GM12878 (cell line): ENCODE measurements around the gene POGZ. TPM values are rescaled to one million over a fixed set of nuclear protein-coding genes. Genes with fewer than 3 reads are reported as not detected.

Experiments used
- ATAC-seq: fragments of 200-7000 bp; cut with Tn5 transposase; 3 replicates; pipeline ENCODE4 v1.9.1; 2020; ENCODE audit warnings: mild to moderate bottlenecking, moderate library complexity
- BruUV-seq: library from RNA; stranded (reverse); fragments of 400-500 nt; replicated peaks from 2 replicates; lab custom pipeline; 2021; lab: Mats Ljungman, UMichigan
- CTCF ChIA-PET: fragments of 300-600 bp; sonication (Branson Sonifier 250); formaldehyde crosslinking; extraction: SDS; loops from one replicate; lab custom pipeline; 2021; ENCODE audit warnings: inconsistent platforms; lab: Yijun Ruan, JAX
- POLR2A ChIA-PET: fragments of 350-600 bp; formaldehyde crosslinking; extraction: SDS; loops from one replicate; lab custom pipeline; 2021; ENCODE audit warnings: inconsistent platforms; lab: Charles Lee
- RAD21 ChIA-PET: fragments of 300-600 bp; sonication (Branson Sonifier 250); formaldehyde crosslinking; loops from one replicate; lab custom pipeline; 2023; ENCODE audit warnings: antibody characterized with exemption; ENCODE audit not compliant: unreplicated experiment; lab: Charles Lee
- SMC1A ChIA-PET: fragments of 300-600 bp; sonication (Branson Sonifier 250); formaldehyde crosslinking; loops from one replicate; lab custom pipeline; 2023; ENCODE audit not compliant: unreplicated experiment, uncharacterized antibody; lab: Charles Lee
- DNase-seq: peaks from one replicate; pipeline ENCODE4 v3.0.0-alpha.2; 2011; ENCODE audit warnings: low read depth, low spot score
- FAIRE-seq: peaks from 3 replicates; lab custom pipeline; 2011; peaks lifted over from hg19 to GRCh38; lab: Jason Lieb, UNC
- H2AFZ ChIP-seq: 2 replicates; pipeline ENCODE4 v1.6.0; 2011; ENCODE audit warnings: low read depth, low read length, control low read depth; ENCODE audit not compliant: control insufficient read depth
- H3K27ac ChIP-seq: 2 replicates; pipeline ENCODE4 v1.5.1; 2011; ENCODE audit warnings: control low read depth; ENCODE audit not compliant: control insufficient read depth, insufficient read depth
- H3K27me3 ChIP-seq, 2 experiments: replicated peaks in 1 of 2; 2 replicates each; pipeline versions ENCODE4 v1.6.0 to v1.6.1; 2011; ENCODE audit warnings: low read length in 1 of 2; ENCODE audit not compliant: control insufficient read depth in 2 of 2, insufficient read depth in 2 of 2
- H3K36me3 ChIP-seq, 2 experiments: 2 replicates each; pipeline ENCODE4 v1.5.1; 2011; ENCODE audit warnings: low read length in 1 of 2; ENCODE audit not compliant: control insufficient read depth in 2 of 2, insufficient read depth in 2 of 2
- H3K4me1 ChIP-seq: 2 replicates; pipeline ENCODE4 v1.6.1; 2011; ENCODE audit warnings: mild to moderate bottlenecking, low read length, moderate library complexity, mixed read lengths; ENCODE audit not compliant: control insufficient read depth, insufficient read depth
- H3K4me2 ChIP-seq: 2 replicates; pipeline ENCODE4 v1.6.0; 2011; ENCODE audit warnings: control low read depth; ENCODE audit not compliant: control insufficient read depth, insufficient read depth
- H3K4me3 ChIP-seq: fragments of 200-600 bp; sonication (generic); 2 replicates; pipeline ENCODE4 v1.5.1; 2016
- H3K79me2 ChIP-seq: 2 replicates; pipeline ENCODE4 v1.6.0; 2011; ENCODE audit warnings: low read length; ENCODE audit not compliant: control insufficient read depth, insufficient read depth
- H3K9ac ChIP-seq: 2 replicates; pipeline ENCODE4 v1.8.0; 2011; ENCODE audit warnings: low read length, control low read depth, mixed read lengths; ENCODE audit not compliant: control insufficient read depth, insufficient read depth
- H3K9me3 ChIP-seq: replicated peaks from 3 replicates; pipeline ENCODE4 v1.5.1; 2011; ENCODE audit warnings: mild to moderate bottlenecking, low read length; ENCODE audit not compliant: control insufficient read depth, insufficient read depth
- H4K20me1 ChIP-seq: 2 replicates; pipeline ENCODE4 v1.6.0; 2011; ENCODE audit not compliant: control insufficient read depth, insufficient read depth
- CBX3 ChIP-seq: fragments of 200-600 bp; sonication (generic); IDR thresholded peaks from 2 replicates; pipeline ENCODE4 v1.6.1; 2016; ENCODE audit warnings: low read depth, borderline replicate concordance
- POLR2A ChIP-seq: IDR thresholded peaks from 2 replicates; pipeline ENCODE4 v1.6.1; 2011; ENCODE audit warnings: low read depth, mild to moderate bottlenecking, low read length
- RFX5 ChIP-seq: IDR thresholded peaks from 2 replicates; pipeline ENCODE4 v1.6.1; 2011; ENCODE audit warnings: low read depth, low read length, improper control_type of control experiment
- WGBS: methylation state at CpG from one replicate; pipeline ENCODE4 v1.1.6; 2016; ENCODE audit warnings: low lambda C conversion rate; ENCODE audit not compliant: insufficient replicate concordance, insufficient coverage; ENCODE audit errors: missing lambda C conversion rate; 5-methylcytosine and 5-hydroxymethylcytosine counted together
- in situ Hi-C: fragments of 300-500 bp; cut with MboI; formaldehyde crosslinking; loops from 9 replicates; pipeline ENCODE4 v1.14.3; 2018; ENCODE audit warnings: mixed read lengths
- intact Hi-C: fragments of 100-400 bp; cut with micrococcal nuclease; formaldehyde crosslinking; loops from one replicate; pipeline ENCODE4 v1.14.2; 2022; ENCODE audit not compliant: unreplicated experiment
- polyA plus RNA-seq, 11 experiments: library from polyadenylated mRNA; depleted of rRNA in 4 of 11; unstranded in 6 of 11; stranded (reverse) in 5 of 11; fragments of >200 nt; fragmentation: Nextera tagmentation in 4 of 11; fragmentation: Illumina TruSeq in 1 of 11; extraction: Ambion mirVana in 4 of 11; extraction: Trizol in 1 of 11; gene quantifications; 1 replicate in 1 of 11; 2 replicates in 10 of 11; pipeline versions ENCODE4 v1.2.1 to v1.2.3, GENCODE V29; 2011 to 2016; ENCODE audit warnings: inconsistent platforms in 2 of 11, missing spikeins in 2 of 11, low read depth in 1 of 11
- total RNA-seq, 4 experiments: library from RNA; depleted of rRNA in 3 of 4; stranded (reverse); fragments of >200 nt in 3 of 4; fragmentation: Illumina TruSeq in 1 of 4; extraction: Trizol in 1 of 4; gene quantifications; 2 replicates each; pipeline versions ENCODE4 v1.2.1 to v1.2.3, GENCODE V29; 2013 to 2021
- TF ChIP-seq, protein P1 (sequence below): fragments of 450-650 bp; IDR thresholded peaks from 2 replicates; pipeline ENCODE4 v1.6.1; 2018; ENCODE audit warnings: borderline replicate concordance, mild to moderate bottlenecking; ENCODE audit not compliant: partially characterized antibody
- TF ChIP-seq, protein P2 (sequence below): fragments of 450-650 bp; formaldehyde crosslinking; IDR thresholded peaks from 2 replicates; pipeline ENCODE4 v1.4.0; 2020; ENCODE audit warnings: mild to moderate bottlenecking, moderate library complexity

The POGZ gene
- total and polyA plus RNA-seq, 10 of the 15 experiments (the other 5 are each of a cell fraction or from before 2014, with no cell fraction given) = 11.3 to 80.6 (median 35.8) TPM

DNA sequence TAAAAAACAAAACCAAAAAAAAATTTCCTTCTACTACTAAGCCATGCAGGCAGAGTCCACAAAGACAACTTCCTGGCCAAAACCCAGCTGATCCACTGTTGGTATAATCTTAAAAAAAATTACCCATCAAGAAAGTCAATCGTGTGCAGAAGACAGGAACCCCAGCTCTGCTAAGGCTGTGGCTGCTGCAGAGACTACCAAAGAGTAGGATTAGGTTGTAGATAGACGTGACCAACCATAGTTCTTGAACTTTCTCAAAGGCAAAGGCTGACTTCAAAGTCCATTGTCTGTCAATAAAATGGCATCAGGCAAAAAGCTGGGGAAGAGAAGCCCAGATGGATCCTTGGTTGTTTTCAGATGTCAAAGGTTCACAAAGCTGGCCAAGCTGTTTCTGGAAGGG lies 56.5 kb downstream of the POGZ start:
- no peak overlapping the region for H3K4me3 ChIP-seq
- peaks cover 12 to 53% of the 10 kb centered on the region in 2 experiments for H3K36me3 ChIP-seq
- no TSS peak for BruUV-seq
- no peaks in the 10 kb centered on the region for H3K9me3 ChIP-seq
- ChIA-PET RAD21 (interaction anchor here (1.2 kb wide), 1 partner anchor 62 kb away, joined by 3 read pairs; no protein-coding TSS in a partner anchor), CTCF (interaction anchor here (0.8 to 1.5 kb wide), 3 partner anchors 42 to 105 kb away, joined by 3 to 5 read pairs (median 4); no protein-coding TSS in a partner anchor), POLR2A (interaction anchor here (0.9 to 1.5 kb wide), 3 partner anchors 10 to 75 kb away, joined by 3 to 4 read pairs (median 4); no protein-coding TSS in a partner anchor), SMC1A (interaction anchor here (0.8 to 3.9 kb wide), 4 partner anchors 9 to 102 kb away, joined by 4 to 14 read pairs (median 8); no protein-coding TSS in a partner anchor)
- H3K4me2 ChIP-seq = no peak overlapping the region
- peaks cover 9% of the 10 kb centered on the region for H3K4me1 ChIP-seq
- H3K27ac ChIP-seq = no peak overlapping the region
- no peak overlapping the region for H2AFZ ChIP-seq
- H3K27me3 ChIP-seq = no peaks in the 10 kb centered on the region
- no peak overlapping the region for H3K9ac ChIP-seq
- peaks cover 5% of the 10 kb centered on the region; the same call in 1 of the 2 replicates for H4K20me1 ChIP-seq
- WGBS = 97% methylated on average over 2 of the region's 2 CpGs
- FAIRE-seq (no peak), ATAC-seq (no peak), DNase-seq (no peak)
- TF ChIP-seq, protein P1, sequence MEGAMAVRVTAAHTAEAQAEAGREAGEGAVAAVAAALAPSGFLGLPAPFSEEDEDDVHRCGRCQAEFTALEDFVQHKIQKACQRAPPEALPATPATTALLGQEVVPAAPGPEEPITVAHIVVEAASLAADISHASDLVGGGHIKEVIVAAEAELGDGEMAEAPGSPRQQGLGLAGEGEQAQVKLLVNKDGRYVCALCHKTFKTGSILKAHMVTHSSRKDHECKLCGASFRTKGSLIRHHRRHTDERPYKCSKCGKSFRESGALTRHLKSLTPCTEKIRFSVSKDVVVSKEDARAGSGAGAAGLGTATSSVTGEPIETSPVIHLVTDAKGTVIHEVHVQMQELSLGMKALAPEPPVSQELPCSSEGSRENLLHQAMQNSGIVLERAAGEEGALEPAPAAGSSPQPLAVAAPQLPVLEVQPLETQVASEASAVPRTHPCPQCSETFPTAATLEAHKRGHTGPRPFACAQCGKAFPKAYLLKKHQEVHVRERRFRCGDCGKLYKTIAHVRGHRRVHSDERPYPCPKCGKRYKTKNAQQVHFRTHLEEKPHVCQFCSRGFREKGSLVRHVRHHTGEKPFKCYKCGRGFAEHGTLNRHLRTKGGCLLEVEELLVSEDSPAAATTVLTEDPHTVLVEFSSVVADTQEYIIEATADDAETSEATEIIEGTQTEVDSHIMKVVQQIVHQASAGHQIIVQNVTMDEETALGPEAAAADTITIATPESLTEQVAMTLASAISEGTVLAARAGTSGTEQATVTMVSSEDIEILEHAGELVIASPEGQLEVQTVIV = no peak
- TF ChIP-seq POLR2A = peak; percentile 36
- intact Hi-C loops (loop anchor here (2.0 kb wide), 1 partner anchor 18 kb away; no protein-coding TSS in a partner anchor), in situ Hi-C loops (no loop called here)
- peaks cover 22% of the 10 kb centered on the region for H3K79me2 ChIP-seq

DNA sequence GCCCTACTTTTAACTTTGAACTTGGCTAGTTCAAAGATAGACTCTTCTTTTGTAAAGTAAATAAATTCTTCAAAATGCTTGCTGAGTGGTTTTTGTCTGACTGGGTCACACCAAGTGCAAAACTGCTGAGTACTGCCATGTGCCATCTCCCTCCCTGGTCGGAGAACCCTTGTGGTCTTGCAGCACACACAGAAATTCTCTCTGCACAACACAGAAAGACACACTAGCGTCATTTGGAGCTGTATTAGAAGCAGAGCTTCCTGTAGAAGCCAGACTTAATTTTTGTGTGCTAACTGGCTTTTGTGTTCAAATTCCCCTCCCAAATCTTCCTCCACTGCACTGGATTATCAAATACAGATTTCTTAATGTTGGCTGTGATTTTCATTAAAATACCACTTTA lies 57.4 kb downstream of the POGZ start:
- Histone ChIP-seq H3K4me1 (peaks cover 9% of the 10 kb centered on the region), H2AFZ (no peak overlapping the region), H3K4me3 (no peak overlapping the region), H4K20me1 (peaks cover 5% of the 10 kb centered on the region; the same call in 1 of the 2 replicates), H3K36me3 (peaks cover 12 to 46% of the 10 kb centered on the region in 2 experiments), H3K27me3 (no peaks in the 10 kb centered on the region), H3K79me2 (peaks cover 22% of the 10 kb centered on the region), H3K4me2 (no peak overlapping the region), H3K27ac (no peak overlapping the region), H3K9ac (no peak overlapping the region), H3K9me3 (no peaks in the 10 kb centered on the region)
- DNase-seq (no peak), ATAC-seq (no peak), FAIRE-seq (no peak)
- intact Hi-C loops = loop anchor here (2.0 kb wide), 1 partner anchor 19 kb away; no protein-coding TSS in a partner anchor
- SMC1A ChIA-PET = interaction anchor here (0.8 to 3.9 kb wide), 5 partner anchors 10 to 101 kb away, joined by 3 to 14 read pairs (median 8); no protein-coding TSS in a partner anchor
- 82% methylated on average over 2 of the region's 2 CpGs for WGBS
- in situ Hi-C loops = no loop called here
- RAD21 ChIA-PET = interaction anchor here (0.7 to 1.4 kb wide), 3 partner anchors 63 to 120 kb away, joined by 3 to 5 read pairs (median 3); no protein-coding TSS in a partner anchor
- CTCF ChIA-PET = interaction anchor here (0.7 to 2.0 kb wide), 3 partner anchors 101 to 121 kb away, joined by 3 to 4 read pairs (median 4); no protein-coding TSS in a partner anchor
- BruUV-seq = no TSS peak
- POLR2A ChIA-PET = interaction anchor here (0.9 to 1.5 kb wide), 3 partner anchors 11 to 74 kb away, joined by 3 to 4 read pairs (median 4); no protein-coding TSS in a partner anchor
- TF ChIP-seq, protein P2, sequence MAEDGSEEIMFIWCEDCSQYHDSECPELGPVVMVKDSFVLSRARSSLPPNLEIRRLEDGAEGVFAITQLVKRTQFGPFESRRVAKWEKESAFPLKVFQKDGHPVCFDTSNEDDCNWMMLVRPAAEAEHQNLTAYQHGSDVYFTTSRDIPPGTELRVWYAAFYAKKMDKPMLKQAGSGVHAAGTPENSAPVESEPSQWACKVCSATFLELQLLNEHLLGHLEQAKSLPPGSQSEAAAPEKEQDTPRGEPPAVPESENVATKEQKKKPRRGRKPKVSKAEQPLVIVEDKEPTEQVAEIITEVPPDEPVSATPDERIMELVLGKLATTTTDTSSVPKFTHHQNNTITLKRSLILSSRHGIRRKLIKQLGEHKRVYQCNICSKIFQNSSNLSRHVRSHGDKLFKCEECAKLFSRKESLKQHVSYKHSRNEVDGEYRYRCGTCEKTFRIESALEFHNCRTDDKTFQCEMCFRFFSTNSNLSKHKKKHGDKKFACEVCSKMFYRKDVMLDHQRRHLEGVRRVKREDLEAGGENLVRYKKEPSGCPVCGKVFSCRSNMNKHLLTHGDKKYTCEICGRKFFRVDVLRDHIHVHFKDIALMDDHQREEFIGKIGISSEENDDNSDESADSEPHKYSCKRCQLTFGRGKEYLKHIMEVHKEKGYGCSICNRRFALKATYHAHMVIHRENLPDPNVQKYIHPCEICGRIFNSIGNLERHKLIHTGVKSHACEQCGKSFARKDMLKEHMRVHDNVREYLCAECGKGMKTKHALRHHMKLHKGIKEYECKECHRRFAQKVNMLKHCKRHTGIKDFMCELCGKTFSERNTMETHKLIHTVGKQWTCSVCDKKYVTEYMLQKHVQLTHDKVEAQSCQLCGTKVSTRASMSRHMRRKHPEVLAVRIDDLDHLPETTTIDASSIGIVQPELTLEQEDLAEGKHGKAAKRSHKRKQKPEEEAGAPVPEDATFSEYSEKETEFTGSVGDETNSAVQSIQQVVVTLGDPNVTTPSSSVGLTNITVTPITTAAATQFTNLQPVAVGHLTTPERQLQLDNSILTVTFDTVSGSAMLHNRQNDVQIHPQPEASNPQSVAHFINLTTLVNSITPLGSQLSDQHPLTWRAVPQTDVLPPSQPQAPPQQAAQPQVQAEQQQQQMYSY (CRISPR knock-in tag) = no peak
- TF ChIP-seq CBX3 (no peak), RFX5 (no peak), POLR2A (no peak)
